Cortex of kidney (tissue), 1 donor: ENCODE measurements around the gene ADGRL1.
"Not testable (repeated sequence)": the region's sequence is repeated elsewhere in the genome, so short reads cannot be mapped to it uniquely, and the experiment has no call there.

Experiments used
- DNase-seq: peaks from one replicate; lab custom pipeline; 2025; lab: John Stamatoyannopoulos, UW

The ADGRL1 gene

DNA sequence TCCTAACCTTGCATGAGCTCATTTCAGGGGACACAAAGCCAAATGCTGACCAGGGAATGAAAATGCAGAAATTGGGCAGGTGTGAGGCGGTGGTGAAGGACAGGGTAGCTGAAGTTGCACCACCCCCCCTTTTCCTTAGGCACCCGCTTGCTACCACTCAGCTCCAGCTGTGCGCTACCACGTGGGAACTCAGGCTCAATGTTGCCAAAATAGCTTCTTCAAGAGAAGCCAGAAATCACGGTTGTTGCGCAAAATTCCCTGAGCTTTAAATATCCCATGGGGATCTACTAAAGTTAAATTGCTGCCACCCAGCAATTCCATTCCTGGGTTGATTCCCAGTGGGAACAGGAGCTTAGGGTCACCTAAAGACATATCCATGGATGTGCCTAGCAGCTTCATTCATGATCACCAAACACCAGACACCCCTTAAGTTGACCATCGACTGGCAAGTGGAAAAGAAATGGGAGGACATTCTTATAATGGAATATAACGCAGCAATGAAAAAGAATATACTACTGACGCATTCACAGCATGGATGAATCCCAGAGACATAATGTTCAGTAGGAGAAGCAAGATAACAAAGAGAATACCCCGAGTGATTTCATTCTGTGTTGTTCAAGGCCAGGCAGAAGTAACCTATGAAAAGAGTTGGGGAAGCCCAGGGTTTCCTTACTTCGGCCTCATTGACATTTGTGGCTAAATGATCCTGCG lies 12.8 kb upstream of the ADGRL1 start:
- no peak for DNase-seq

DNA sequence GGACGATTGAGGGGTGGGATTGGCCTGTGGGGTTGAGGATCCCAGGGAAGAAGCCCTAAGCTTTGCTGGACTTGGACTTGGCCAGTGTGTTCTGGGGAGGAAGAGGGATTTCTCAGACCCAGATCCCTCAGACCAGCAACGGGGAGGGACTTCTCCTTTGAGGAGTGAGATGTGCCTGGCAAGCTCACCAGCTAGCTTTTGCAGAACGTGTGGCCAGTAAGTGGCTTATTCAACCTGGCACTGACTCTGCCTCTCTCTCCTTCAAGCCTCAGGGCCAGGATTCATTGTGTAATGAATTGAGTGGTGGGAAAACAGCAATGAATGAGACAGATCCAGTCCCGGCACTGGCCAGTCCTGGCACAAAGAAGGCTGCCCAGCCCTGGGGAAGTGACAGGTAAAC lies 11.9 kb upstream of the ADGRL1 start:
- not testable (repeated sequence) for DNase-seq

DNA sequence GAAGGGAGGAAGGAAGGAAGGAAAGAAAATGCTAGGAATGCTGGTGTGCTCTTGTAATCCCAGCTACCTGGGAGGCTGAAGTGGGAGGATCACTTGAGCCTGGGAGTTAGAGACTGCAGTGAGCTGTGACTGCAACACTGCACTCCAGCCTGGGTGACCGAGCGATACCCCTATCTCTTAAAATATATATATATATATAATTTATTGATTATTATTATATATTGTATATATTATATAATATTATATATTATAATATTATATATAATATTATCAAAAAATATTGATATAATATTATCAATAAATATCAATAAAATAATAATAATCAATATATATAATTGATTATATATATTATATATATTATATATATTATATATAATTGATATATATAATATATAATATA lies 8.6 kb upstream of the ADGRL1 start:
- DNase-seq, result no peak

DNA sequence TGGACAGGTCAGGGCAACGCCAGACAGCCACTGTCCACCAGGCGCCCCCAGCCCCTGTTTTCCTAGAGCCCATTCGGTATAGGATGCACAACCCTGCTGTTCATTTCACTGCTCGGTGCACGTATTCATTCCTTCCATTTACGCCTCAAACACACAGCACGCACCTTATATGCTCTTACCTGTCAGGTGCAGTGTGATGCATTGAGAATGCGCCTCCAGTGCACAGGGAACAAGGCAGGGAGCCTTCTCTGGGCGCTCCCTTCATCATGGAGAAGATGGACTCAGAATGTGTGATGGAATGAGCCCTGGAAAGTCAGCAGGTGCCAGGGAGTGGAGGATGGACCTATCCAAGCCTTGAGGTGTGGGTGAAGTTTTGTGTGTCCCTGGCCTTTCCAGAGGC lies 4.2 kb upstream of the ADGRL1 start:
- DNase-seq, result not testable (repeated sequence)

DNA sequence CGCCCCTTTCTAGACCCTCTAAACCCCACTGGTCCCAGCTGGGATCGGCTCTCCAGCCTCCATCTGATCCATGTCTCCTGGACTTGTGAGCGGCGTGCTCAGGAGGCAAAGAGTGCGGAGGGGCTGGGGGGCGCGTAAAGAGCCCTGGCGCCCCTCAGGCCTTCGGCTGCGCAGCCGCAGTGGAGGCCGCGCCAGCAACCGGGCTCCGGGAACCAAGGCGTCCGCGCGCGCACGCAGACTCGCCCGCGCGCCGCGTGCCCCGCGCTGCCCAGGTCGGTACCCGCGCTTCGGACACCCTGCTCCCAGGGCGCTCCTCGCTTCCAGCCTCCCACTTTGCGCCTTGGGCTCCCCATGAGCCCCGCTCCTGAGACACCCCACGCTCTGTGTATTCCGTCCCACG lies 3.4 kb upstream of the ADGRL1 start:
- DNase-seq, result not testable (repeated sequence)

DNA sequence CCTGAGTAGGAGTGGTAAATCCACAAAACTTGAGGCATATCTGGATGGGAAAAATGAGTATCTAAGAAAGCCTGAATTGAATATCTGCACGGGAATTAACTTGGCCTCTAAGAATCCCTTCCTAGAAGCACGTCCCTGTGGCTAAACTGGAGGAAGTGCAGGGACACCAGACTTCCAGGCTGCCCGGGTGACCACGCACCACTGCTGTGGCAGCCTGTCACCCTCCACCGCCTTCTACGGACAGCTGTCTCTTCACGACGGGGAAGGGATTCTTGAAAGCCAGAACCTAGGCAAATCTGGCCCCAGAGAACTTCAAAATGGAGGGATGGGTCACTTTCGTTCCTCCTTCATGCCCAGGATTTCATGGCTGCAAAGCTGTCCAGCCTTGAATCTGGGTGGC lies 2.5 kb upstream of the ADGRL1 start:
- DNase-seq, result not testable (repeated sequence)

DNA sequence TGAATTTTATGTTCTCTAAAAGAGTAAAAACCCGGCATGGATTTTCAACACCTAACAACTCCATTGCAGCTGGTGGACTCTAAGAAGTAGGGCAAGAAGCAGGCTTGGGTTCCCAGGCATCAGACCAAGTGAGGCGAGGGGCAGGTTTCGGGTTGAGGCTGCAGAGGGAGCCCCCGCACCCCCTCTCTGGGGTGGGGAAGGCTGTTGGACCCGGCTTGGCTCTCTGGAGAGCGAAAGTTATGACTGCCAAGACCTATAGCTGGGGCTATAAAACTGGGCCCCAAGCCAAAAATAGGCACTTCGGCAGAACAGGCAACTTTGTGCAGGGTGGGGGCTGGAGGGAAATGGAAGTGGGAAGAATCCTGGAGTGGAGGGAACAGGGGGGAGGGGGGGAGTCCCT lies 1.8 kb upstream of the ADGRL1 start:
- not testable (repeated sequence) for DNase-seq

DNA sequence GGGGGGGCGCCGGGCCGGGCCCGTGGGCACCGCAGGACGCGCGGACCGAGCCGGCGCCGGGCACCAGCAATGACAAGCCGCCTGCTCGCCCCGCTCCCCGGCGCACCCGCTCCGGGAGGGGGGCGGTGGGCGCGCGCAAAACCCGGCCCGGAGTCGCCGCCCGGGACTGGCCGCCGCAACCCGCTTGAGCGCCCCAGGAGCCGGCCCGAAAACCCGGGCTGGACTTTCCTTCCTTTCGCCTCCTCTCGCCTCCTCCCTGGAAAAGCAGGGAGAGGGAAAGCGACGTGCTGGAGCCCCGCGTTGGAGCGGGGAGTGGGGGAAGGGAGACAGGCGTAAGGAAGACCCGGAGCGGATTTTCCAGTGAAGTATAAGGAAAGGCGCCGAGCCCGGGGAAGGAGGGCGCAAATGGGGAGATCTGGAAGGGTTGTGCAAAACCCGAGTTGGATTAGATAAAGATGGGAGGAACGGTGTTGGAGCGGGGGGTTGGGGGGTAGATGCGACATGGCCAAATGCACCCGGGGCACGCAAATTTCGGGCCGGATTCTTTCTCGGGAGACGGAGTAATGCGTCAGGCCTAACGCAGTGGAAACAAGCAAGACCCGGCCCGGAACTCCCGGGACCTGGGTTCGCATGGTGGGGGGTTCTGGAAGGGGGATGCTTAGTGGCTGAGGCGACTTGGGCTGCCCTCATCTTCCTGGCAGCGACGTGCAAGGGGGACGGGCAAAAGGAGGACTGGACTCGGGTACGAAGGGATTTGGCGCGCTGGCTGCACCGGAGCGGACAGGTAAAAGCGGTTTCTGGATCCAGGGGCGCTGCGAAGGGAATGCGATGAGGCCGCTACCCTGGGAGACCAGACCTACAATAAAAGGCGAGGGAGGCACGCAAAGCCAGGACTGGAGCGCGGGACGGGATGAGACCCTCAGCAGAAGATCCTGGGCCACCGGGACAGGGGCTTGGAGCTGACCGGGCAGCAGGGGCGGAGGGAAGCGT lies 1.1 kb upstream of the ADGRL1 start:
- not testable (repeated sequence) for DNase-seq

DNA sequence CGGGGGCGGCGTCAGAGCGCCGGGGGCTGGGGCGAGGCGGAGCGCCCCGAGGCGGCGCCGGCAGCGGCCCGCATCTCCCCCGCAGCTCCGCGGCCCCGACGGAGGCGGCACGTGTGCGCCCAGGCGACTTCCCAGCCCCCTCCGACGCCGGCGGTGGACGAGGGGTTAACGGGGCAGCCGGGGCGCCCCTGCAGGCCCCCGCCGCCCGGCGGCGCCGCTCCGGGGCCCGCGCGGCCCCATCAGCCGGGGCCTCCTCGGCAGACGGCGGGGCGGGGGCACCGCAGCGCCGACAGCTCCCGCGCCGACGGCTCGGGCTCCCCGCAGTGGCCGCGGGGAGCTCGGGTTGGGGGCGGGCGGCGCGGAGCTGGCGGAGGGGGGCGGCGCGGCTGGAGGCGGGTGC lies 339 bp upstream of the ADGRL1 start:
- DNase-seq, result not testable (repeated sequence)

DNA sequence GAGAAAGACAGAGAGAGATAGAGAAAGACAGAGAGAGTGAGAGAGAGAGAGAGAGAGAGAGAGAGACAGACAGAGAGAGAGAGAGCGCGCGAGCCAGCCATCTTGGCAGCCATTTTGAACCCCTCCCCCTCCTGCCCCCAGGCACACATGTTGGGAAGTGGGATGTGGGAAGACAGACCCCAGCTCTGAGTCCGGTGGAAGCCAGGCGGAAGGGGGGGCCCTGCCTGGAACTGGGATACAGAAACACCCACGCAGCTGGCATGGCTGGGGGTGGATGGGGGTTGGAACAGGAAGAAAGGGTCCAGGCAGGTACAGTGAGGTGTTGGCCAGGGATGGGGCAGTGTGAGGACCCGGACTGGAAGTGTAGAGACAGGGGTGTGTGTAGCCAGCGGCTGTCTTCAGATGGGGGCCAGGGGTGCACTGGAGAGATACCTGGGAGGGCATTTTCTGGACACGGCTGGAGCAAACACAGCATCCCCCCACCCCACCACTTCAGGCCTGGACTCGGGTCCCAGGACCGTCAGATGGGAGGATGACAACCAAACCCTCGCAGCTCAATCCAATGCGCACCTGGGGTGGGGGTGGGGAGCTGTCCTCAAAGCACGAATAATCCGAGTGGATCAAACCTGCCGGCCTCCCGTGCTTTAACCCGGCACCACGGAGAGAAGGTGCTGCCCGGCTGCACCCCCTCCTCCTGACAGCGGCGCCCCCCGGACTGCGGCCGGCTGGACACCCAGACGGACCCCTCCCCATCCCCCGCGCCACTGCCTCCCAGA lies 1.1 kb downstream of the ADGRL1 start:
- DNase-seq, result not testable (repeated sequence)

DNA sequence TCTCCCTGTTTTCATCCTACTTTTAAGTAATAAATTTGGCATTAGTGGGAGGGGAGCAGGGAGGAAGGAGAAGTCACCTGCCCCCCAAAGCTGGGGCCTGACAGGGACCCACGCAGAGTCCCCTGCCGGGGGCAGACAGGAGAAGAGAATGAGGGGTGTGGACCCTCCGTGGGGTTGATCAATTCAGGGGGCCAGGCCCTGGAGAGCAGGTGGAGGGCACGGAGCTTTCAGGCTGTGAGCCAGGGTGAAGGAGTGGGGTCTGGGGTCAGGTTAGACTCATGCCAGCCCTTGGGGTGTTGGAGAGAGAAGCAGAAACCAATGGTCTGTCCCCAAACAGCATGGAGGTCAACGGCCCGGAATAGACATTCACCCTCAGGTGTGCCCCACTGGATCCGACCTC lies 1.8 kb downstream of the ADGRL1 start:
- not testable (repeated sequence) for DNase-seq

DNA sequence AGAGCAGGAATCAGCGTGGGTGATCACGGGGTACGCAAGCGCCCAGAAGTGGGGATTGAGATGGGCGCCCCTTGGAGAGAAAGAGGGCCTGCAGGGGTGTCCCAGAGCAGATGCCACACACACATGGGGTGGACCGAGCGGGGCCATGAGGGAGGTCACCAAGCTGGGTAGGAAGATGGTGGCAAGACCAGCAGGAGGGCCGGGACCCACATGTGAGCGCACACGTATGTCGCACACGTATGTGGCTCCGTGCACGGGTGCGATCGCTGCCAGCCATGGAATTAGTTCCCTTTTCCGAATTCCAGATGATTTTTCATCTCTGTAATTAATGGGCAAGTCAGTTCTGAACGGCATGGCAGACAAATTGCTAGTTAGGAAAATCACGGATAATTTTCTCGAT lies 2.2 kb downstream of the ADGRL1 start:
- not testable (repeated sequence) for DNase-seq

DNA sequence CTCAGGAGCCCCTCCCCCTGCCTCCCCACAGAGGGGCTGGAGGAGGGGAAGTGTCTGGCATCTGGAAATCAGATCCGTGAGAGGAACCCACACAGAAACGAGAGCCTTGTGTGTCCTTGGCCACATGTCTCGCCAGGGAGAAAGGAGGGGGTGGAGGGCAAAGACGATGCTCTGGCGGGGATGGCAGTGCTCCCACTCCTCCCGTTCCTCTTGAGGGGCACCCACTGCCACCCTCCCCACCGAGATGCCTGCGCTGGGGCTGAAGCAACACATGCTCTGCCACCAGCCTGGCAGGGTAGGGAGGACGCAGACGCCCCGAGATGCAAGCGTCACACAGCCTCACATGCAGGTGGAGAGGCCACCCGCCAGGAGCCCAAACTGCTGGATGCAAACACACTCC lies 2.8 kb downstream of the ADGRL1 start:
- no peak for DNase-seq

DNA sequence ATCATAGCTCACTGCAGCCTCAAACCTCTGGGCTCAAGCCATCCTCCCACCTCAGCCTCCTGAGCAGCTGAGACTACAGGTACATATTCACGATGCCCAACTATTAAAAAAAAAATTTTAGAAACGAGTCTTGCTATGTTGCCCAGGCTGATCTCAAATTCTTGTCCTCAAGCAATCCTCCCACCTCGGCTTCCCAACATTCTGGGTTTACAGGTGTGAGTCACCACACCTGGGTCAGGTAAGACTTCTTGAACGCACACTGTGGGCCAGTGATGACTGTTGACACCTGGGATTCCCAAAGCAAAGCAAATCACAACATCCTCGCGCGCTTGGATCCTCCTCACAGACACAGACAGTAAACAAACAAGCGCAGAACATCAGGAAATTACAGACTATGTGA lies 4.5 kb downstream of the ADGRL1 start:
- DNase-seq, result not testable (repeated sequence)

DNA sequence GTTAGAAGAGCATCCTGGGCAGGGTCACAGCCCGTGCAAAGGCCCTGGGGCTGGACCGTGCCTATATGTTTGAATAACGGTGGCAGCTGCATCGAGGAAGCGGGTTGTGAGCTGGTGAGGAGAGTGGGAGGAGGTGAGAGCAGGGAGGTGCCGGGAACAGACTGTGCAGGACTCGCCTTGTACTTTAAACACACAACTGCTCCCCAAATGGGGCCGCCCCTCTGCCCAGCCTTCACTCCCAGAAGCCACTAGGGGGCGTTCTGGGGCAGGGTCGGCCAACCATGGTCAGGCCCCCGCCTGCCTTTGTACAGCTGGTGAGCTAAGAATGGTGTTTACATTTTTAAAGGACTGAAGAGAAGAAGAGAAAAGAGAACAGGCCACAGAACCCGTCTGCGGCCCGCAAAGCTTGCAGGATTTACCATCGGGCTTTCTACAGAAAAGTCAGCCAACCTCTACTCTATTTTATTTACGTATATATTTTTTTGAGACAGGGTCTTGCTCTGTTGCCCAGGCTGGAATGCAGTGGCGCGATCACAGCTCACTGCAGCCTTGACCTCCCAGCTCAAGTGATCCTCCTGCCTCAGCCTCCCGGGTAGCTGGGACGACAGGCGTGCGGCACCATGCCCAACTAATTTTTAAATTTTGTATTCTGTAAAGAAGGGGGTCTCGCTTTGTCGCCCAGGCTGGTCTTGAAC lies 5.7 kb downstream of the ADGRL1 start:
- DNase-seq, result not testable (repeated sequence)

DNA sequence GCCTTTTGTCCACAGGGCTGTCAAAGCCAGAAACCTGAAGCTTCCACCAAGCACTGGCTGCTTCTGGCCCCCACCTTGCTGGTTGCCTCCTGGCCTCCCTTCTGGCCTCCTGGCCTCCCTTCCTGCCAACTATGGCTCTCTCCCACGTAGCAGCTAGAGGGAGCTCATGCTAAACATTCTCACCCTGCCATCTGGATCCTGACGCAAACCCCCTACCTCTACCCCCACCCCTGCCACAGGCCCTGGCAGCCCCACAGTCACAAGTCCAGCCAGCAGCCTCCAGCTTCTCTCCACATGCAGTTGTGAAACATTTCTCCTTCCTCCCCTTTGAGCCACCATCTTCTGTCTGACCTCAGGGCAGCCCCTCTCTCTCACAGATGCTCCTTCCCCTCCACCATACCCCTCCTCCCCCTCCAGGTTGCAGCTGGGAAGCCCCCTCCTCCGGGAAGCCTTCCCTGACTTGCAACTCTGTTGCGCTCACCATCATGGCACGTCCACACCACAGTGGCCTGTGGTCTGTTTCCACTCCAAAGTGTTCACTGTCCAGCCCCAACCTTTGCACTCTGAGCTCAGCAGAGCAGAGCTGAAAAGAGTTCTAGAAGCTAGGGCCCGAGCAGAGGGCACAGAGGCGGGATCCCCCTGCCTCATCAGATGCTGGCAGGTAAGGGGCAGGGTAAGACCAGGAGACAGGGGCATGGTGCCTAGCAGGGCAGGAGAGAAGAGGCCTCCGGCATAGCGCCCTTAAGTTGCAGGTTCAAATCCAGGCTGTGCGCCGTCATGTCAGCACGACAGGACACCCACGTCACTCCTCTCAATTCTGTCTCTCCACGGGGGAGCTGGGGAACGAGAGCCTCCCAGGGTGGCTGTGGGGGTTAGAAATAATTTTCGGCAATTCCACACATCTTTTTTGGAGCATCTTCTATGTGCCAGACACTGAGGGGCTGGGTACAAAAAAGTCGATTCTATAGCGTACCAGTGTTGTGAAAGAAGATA lies 7.3 kb downstream of the ADGRL1 start:
- no peak for DNase-seq

DNA sequence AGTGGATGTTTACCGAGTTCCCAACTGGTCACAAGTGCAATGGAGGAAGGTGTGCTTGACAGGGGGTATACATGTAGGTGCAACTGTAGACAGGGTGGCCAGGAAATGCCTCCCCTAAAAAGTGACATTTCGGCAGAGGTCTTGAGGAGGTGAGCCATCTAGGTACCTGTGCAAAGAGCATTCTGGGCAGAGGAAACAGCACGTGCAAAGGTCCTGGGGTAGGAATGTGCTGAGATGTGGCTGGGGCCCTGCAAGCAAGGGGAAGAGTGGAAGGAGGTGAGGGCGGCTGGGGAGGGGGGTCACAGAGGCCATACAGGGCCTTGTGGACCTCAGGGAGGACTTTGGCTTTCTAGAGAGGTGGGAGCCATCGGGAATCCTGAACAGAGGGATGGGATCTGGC lies 8.1 kb downstream of the ADGRL1 start:
- DNase-seq, result no peak

DNA sequence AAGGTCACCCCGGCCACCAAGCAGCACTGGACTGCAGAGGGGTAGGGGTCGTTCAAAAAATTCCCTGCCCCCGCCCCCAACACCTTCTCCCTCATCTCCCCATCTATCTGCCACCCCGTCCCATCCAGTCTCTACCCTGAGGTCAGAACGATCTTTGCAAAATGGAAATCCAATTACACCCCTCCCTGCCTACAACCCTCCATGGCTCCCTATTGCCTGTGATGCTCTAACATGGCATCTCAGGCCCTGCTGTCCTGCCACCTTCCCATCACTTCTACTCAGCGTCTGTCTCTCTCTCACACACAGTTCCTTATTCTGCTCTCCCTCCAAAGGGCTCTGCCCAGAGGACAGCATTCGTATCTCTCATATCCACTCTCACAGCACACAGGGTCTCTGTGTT lies 8.7 kb downstream of the ADGRL1 start:
- not testable (repeated sequence) for DNase-seq

DNA sequence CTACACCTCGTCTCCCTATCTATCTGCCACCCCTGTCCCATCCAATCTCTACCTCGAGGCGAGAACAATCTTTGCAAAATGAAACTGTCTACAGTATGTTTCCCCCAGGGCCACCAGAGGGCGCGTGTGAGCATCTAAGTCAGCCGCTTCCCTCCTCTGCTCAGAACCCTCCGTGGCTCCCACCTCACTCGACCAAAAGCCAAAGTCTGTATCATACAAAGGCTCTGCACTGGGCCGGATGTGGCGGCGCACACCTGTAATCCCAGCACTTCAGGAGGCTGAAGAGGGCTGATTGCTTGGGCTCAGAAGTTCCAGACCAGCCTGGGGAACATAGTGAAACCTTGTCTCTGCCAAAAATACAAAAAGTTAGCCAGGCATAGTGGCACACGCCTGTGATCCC lies 9.9 kb downstream of the ADGRL1 start:
- not testable (repeated sequence) for DNase-seq

DNA sequence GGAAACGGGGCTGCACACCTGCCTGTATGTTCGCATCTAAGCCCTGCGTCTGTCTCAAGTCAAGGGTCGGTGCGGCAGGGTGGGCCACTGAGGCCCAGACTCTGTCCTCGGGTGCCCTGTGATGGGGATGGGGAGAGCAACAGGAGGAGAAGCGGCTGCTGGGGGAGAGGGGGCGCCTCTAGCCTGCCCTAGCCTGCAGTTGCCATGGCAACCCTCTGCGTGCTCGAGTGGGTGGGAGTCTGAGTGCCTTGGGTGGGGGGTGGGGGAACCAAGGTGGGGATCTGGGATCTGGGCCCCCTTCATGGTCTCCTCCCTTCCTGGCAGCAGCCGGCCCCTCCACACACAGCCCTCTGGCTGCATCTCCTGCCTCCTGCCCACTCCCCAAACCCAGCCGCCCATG lies 10.8 kb downstream of the ADGRL1 start:
- DNase-seq, result not testable (repeated sequence)
